Measurements from ENCODE around the gene KRTAP12-3.
"Not testable (repeated sequence)": the region's sequence is repeated elsewhere in the genome, so short reads cannot be mapped to it uniquely, and the experiment has no call there.

Gene KRTAP12-3

GRCh38 chr21:44657635-44658540 is at the start of gene KRTAP12-3:
TSS of gene KRTAP12-3 (plus strand) at chr21:44657932. CDS start at chr21:44657980, 48 bp downstream.
- no peak for DNase-seq (ENCODE audit: low read depth, low spot score)

- no peak for DNase-seq (ENCODE audit: low read depth, low spot score)
Observed at GRCh38 chr21:44609193-44609592, 48.5 kb upstream of the KRTAP12-3 start.

GRCh38 chr21:44610157-44610843 is 47.4 kb upstream of the KRTAP12-3 start:
- DNase-seq (ENCODE audit: low read depth, low spot score), result not testable (repeated sequence)

- no peak for DNase-seq (ENCODE audit: low read depth, low spot score)
Observed at GRCh38 chr21:44611551-44611950, 46.2 kb upstream of the KRTAP12-3 start.

- no peak for DNase-seq (ENCODE audit: low read depth, low spot score)
Observed at GRCh38 chr21:44612029-44612486, 45.7 kb upstream of the KRTAP12-3 start, which contains the start of gene KRTAP10-8. TSS of gene KRTAP10-8 (plus strand) at chr21:44612079. CDS start at chr21:44612101, 22 bp downstream.

GRCh38 chr21:44612669-44613229 is 45.0 kb upstream of the KRTAP12-3 start:
- no peak for DNase-seq (ENCODE audit: low read depth, low spot score)

GRCh38 chr21:44613386-44614155 is 44.2 kb upstream of the KRTAP12-3 start:
- no peak for DNase-seq (ENCODE audit: low read depth, low spot score)

GRCh38 chr21:44614161-44614631 is 43.5 kb upstream of the KRTAP12-3 start:
- DNase-seq (ENCODE audit: low read depth, low spot score), result no peak

- no peak for DNase-seq (ENCODE audit: low read depth, low spot score)
Observed at GRCh38 chr21:44614961-44615391, 42.8 kb upstream of the KRTAP12-3 start.

GRCh38 chr21:44615466-44615865 is 42.3 kb upstream of the KRTAP12-3 start:
- DNase-seq (ENCODE audit: low read depth, low spot score), result no peak

GRCh38 chr21:44615911-44616590 is 41.7 kb upstream of the KRTAP12-3 start:
- DNase-seq (ENCODE audit: low read depth, low spot score), result no peak

GRCh38 chr21:44616591-44616926 is 41.2 kb upstream of the KRTAP12-3 start:
- DNase-seq (ENCODE audit: low read depth, low spot score), result no peak

GRCh38 chr21:44617071-44617501 is 40.6 kb upstream of the KRTAP12-3 start:
- no peak for DNase-seq (ENCODE audit: low read depth, low spot score)

GRCh38 chr21:44618504-44618903 is 39.2 kb upstream of the KRTAP12-3 start:
- DNase-seq (ENCODE audit: low read depth, low spot score), result no peak

- no peak for DNase-seq (ENCODE audit: low read depth, low spot score)
Observed at GRCh38 chr21:44618909-44619308, 38.8 kb upstream of the KRTAP12-3 start.

- DNase-seq (ENCODE audit: low read depth, low spot score), result no peak
Observed at GRCh38 chr21:44619886-44620285, 37.8 kb upstream of the KRTAP12-3 start.

GRCh38 chr21:44623575-44623974 is 34.2 kb upstream of the KRTAP12-3 start:
- no peak for DNase-seq (ENCODE audit: low read depth, low spot score)

- DNase-seq (ENCODE audit: low read depth, low spot score), result no peak
Observed at GRCh38 chr21:44625756-44626155, 32.0 kb upstream of the KRTAP12-3 start.

GRCh38 chr21:44626262-44626661 is 31.5 kb upstream of the KRTAP12-3 start:
- no peak for DNase-seq (ENCODE audit: low read depth, low spot score)

GRCh38 chr21:44626673-44627143 is 31.0 kb upstream of the KRTAP12-3 start, which contains the start of gene KRTAP10-9:
TSS of gene KRTAP10-9 (plus strand) at chr21:44627093. CDS start at chr21:44627172, 79 bp downstream.
- DNase-seq (ENCODE audit: low read depth, low spot score), result no peak
